Neuron (in vitro differentiated cells): ENCODE measurements around the gene EPHB1.
"Not testable (repeated sequence)": the region's sequence is repeated elsewhere in the genome, so short reads cannot be mapped to it uniquely, and the experiment has no call there.

ENCODE experiments used
- H2AFZ ChIP-seq: one replicate; pipeline ENCODE4 v1.6.1; 2013; ENCODE audit warnings: low read depth, mild to moderate bottlenecking, inconsistent platforms, low read length, moderate library complexity
- H3K27me3 ChIP-seq: one replicate; pipeline ENCODE4 v1.6.1; 2013; ENCODE audit warnings: low read length; ENCODE audit not compliant: insufficient read depth
- H3K36me3 ChIP-seq: one replicate; pipeline ENCODE4 v1.6.1; 2013; ENCODE audit warnings: low read length; ENCODE audit not compliant: insufficient read depth
- H3K4me1 ChIP-seq: one replicate; pipeline ENCODE4 v1.6.1; 2013; ENCODE audit warnings: low read length; ENCODE audit not compliant: insufficient read depth
- H3K4me3 ChIP-seq: 2 replicates; pipeline ENCODE4 v1.5.1; 2013; ENCODE audit warnings: mild to moderate bottlenecking, low read length, moderate library complexity
- H3K9me3 ChIP-seq: one replicate; pipeline ENCODE4 v1.6.1; 2013; ENCODE audit warnings: low read length

The EPHB1 gene

DNA sequence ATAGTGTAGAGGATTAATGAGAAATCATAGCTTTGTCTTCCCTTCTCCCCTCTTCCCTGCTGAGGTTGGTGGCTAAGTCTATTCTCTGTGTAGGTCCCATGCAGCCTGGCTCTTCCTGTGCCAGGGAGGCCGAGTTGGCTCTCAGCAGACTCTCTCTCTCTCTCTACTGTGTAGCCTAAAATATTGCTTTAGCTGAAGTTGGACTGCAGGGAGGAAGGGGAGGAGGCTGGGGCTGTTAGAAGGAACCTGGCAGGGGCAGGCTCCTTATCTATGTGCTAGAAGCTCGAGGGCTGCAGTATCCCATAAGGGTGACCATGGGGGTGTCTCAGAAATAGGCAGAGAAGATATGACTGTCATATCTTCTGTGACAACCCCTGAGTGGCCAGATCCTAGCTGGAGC lies 160.8 kb downstream of the EPHB1 start:
- H3K4me3 ChIP-seq = no peak overlapping the region
- H3K27me3 ChIP-seq = no peaks in the 10 kb centered on the region
- H3K36me3 ChIP-seq = no peaks in the 10 kb centered on the region
- no peak overlapping the region for H2AFZ ChIP-seq
- no peaks in the 10 kb centered on the region for H3K4me1 ChIP-seq
- H3K9me3 ChIP-seq = no peaks in the 10 kb centered on the region

DNA sequence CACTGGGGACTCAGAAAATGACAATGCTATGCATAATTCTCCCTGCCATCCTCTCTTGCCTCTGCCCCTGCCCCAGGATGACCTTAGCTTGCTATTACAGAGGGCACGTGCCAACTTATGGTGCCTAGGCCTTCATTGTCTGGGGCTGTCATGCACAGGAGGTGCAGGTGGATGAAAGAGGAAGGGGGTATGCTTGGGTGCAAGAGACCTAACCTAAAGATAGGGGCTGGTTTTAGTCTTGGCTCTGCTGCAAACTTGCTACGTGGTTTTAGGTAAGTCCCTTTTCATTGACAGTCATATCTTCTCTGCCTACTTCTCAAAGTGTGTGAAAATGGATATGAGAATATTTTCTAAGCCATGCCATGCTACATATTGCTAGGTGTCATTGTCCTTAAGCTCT lies 161.3 kb downstream of the EPHB1 start:
- Histone ChIP-seq H3K4me1 (no peaks in the 10 kb centered on the region), H2AFZ (no peak overlapping the region), H3K27me3 (no peaks in the 10 kb centered on the region), H3K9me3 (no peaks in the 10 kb centered on the region), H3K36me3 (no peaks in the 10 kb centered on the region), H3K4me3 (no peak overlapping the region)

DNA sequence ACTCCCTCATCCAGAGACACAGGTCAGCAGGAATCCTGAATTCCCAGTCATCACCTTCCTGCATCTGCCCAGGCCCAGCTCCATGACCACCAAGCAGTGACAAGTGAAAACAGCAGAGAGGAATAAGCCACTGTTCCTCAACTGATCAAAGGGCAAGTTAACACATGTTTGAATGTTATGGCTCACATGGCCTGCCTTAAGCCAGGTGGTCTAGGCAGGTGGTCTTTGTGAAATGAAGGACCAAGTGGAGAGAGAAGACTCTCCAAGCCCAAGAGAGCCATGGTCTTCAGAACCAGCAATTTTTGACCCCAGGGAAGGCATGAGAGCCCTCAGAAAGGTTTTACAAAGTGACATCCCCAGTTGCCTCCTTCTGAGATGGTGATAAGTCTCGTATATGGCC lies 161.8 kb downstream of the EPHB1 start:
- Histone ChIP-seq H3K27me3 (no peaks in the 10 kb centered on the region), H3K36me3 (no peaks in the 10 kb centered on the region), H3K4me1 (no peaks in the 10 kb centered on the region), H3K9me3 (no peaks in the 10 kb centered on the region), H2AFZ (no peak overlapping the region), H3K4me3 (no peak overlapping the region)

DNA sequence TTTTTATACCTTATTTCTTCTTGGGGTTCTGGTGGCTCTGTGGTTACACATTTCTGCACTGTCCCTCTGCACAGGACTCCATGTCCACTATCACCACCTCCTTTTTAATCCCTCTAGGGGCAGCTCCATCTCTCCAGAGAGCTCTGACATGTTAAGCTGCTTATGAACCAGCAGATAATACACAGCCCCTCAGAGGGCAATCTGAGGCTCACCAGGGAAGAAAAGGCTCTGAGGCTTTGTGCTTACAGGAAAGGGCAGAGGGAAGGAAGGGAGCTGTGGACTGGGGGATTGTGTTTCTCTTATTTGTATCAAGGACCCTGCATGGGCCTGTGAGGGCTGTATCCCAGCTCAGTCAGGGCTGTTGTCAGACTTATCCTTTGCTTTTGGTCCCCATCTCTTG lies 164.5 kb downstream of the EPHB1 start:
- Histone ChIP-seq H2AFZ (no peak overlapping the region), H3K4me1 (no peaks in the 10 kb centered on the region), H3K36me3 (no peaks in the 10 kb centered on the region), H3K4me3 (no peak overlapping the region), H3K9me3 (no peaks in the 10 kb centered on the region), H3K27me3 (no peaks in the 10 kb centered on the region)

DNA sequence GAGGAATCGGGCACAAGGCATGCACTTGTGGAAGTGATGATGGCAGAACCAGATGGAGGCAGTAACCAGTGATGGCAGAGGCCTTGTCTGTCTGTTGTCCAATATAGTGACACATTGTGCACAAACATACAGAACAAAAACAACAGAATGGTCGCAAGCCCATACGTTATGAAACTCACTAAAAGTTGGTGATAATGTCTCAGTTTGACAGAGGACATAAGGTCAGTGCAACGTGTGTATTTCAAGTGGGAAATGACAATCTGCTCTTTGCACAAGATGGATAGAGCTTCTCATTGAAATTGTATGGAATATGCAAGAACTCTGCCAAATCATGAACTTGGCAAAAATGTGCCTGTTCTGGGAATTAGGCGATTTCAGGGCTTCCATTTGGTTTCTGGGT lies 169.2 kb downstream of the EPHB1 start:
- no peaks in the 10 kb centered on the region for H3K36me3 ChIP-seq
- H2AFZ ChIP-seq = no peak overlapping the region
- H3K9me3 ChIP-seq = no peaks in the 10 kb centered on the region
- peaks cover 10% of the 10 kb centered on the region for H3K4me1 ChIP-seq
- no peak overlapping the region for H3K4me3 ChIP-seq
- H3K27me3 ChIP-seq = no peaks in the 10 kb centered on the region

DNA sequence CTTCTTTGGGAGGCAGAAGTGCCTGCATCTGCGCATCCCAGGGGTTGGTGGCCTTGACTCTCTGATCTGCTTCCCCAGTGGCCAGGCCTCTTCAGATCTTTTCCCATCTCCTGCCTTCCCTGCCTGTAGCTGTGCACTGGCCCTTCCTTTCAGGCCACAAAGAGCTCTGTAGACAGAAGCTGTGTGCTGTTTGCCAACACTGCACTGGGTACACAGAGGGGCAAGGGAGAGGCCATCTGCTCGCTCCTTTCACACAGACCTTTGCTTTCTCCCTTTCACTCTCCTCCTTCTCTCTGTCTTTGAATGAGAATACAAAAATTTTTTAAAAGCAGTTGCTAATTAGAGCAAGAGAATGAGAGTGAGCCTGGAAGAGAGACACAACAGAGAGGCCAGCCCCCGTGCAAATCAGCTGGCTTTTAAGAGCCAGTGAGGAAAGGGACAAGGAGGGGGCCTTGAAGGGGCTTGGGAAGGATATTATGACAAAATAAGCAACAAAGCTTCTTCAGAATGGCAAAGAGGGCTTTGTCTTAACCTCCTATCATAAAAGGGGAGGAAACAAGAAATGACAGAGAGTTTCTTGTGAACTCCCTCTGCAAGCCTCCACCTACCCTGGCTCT lies 170.9 kb downstream of the EPHB1 start:
- no peaks in the 10 kb centered on the region for H3K9me3 ChIP-seq
- H3K36me3 ChIP-seq = no peaks in the 10 kb centered on the region
- H3K4me3 ChIP-seq = no peak overlapping the region
- H3K27me3 ChIP-seq = no peaks in the 10 kb centered on the region
- H3K4me1 ChIP-seq = peaks cover 10% of the 10 kb centered on the region
- H2AFZ ChIP-seq = no peak overlapping the region

DNA sequence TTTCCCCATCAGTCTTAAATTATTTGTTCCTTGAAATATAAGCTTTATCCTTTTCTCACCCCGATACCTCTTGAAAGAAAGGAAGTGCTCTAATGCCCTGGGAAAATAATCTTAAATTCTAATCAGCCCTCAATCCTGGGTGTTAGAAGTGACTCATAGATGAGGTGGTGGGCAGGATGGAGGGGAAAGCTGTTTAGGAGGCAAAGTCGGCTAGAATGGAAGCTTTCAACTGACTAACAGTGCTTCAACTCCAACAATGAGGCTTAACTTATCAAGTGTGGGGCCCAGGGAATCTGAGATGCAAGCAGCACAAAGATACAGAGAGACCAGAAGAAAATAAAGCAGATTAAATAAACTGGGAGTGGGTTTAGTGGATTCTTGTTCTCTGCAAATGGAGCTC lies 175.8 kb downstream of the EPHB1 start:
- Histone ChIP-seq H3K27me3 (no peaks in the 10 kb centered on the region), H2AFZ (no peak overlapping the region), H3K4me3 (no peak overlapping the region), H3K4me1 (peaks cover 17% of the 10 kb centered on the region), H3K9me3 (no peaks in the 10 kb centered on the region), H3K36me3 (no peaks in the 10 kb centered on the region)

DNA sequence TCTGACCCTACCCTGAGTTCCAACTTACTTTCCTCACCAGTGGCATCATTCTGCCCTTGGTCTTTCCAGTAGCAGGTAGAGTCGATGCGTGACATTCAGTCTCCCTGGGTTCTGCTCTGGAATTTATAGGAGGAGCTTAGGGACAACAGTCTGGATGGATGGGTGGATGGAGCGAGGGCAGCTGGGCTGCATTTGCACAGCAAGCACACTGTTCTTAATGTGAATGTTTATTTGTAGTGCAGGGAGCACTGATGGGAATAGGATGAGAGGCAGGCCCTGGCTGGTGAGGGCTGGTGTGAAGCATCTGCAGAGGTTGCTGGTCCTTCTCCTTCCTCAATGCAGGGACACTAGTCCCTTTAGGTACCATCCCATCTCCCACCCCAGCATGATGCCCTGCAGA lies 176.2 kb downstream of the EPHB1 start:
- Histone ChIP-seq H3K4me1 (peaks cover 14% of the 10 kb centered on the region), H3K9me3 (no peaks in the 10 kb centered on the region), H3K36me3 (no peaks in the 10 kb centered on the region), H2AFZ (no peak overlapping the region), H3K27me3 (no peaks in the 10 kb centered on the region), H3K4me3 (no peak overlapping the region)

DNA sequence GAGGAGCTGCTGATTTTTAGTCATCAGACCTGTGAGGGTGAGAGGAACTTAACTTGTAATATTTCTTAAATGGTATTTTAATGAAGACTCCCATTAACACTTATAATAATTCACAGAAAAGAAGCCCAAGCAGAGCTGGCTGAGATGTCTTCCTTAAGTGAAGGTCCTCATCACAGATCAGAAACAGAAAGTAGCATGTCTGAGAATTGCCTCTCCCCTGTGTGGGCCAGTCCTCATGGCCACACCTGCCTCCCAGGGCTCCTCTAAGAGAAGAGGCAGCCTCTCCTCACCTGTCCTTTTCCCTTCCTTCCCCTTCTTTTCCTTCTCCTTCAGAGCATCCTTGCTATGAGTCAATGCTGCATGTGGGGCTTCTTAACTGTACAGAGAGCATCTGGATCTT lies 176.8 kb downstream of the EPHB1 start:
- not testable (repeated sequence) for H2AFZ ChIP-seq, H3K4me1 ChIP-seq, H3K27me3 ChIP-seq, H3K9me3 ChIP-seq, H3K36me3 ChIP-seq, H3K4me3 ChIP-seq

DNA sequence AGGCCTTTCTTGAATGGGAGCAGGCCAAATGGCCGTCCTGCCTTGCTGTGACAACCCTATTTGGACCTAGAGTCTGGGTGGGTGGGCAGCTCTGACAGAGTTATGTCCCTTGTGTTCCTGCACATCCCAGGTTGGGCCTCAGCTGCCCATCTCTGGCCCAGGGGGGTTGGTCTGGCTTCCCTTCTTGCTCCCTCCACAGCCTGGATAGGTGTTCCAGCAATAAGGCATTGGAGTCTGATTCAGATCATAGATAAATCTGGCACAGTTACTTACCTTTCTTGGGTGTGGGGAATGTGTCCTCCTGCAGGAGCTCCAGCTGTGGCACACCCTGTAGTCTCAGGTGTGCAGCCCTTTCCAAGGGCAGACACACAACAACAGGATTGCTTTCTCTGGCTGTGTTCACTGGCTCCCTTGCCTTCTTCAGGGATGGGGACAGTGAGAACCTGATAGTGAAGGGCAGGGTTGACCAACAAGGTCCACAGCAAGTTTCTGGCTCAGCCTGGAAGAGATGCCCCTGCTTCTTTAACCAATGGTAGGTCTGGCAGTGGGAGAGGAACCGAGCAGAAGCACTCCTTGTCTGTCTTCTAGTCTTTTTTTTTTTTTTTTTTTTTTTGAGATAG lies 177.9 kb downstream of the EPHB1 start:
- Histone ChIP-seq H3K9me3 (no peaks in the 10 kb centered on the region), H3K27me3 (no peaks in the 10 kb centered on the region), H3K36me3 (no peaks in the 10 kb centered on the region), H2AFZ (no peak overlapping the region), H3K4me1 (peaks cover 10% of the 10 kb centered on the region), H3K4me3 (no peak overlapping the region)

DNA sequence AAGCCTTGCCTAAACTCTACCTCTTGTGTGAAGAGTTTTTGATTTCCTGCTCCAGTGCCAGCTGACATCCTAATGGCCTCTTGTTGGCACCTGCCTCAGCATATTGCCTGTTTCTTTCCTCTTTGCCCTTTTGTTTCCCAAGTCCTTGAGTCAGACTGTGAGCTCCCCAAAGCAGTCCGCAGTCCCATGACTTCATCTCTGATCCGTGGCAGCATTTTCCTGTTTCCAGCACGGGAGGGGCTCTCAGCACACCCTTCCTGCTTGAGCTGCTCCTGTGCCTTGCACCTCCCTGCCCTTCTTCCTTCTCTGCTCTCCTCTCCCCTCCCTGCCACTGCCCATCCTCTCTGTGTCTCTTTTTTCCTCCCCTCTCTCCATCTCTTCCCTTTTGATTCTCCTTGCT lies 179.6 kb downstream of the EPHB1 start:
- Histone ChIP-seq H3K4me3 (no peak overlapping the region), H2AFZ (no peak overlapping the region), H3K36me3 (no peaks in the 10 kb centered on the region), H3K27me3 (no peaks in the 10 kb centered on the region), H3K4me1 (peaks cover 10% of the 10 kb centered on the region), H3K9me3 (no peaks in the 10 kb centered on the region)

DNA sequence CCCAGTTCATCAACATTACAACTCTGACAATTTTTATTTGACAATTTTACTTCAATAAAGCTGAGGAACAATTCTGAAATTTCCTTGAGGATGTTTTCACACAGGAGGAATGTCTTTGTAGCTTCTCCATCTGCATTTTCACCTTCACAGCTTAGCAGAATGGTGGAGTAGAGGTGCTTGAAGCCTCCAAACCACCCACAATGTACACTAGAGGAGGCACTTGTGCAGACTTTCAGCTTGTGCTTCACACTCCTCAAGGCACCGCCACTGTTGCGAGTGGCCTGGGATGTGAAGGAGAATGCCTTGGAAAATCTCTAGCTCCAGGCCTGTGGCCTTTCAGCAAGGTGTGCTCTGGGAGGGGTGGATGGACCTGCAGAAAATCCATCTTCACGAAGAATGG lies 181.9 kb downstream of the EPHB1 start:
- H3K4me1 ChIP-seq = peaks cover 2% of the 10 kb centered on the region
- H3K4me3 ChIP-seq = no peak overlapping the region
- no peaks in the 10 kb centered on the region for H3K9me3 ChIP-seq
- H3K36me3 ChIP-seq = no peaks in the 10 kb centered on the region
- no peak overlapping the region for H2AFZ ChIP-seq
- no peaks in the 10 kb centered on the region for H3K27me3 ChIP-seq

DNA sequence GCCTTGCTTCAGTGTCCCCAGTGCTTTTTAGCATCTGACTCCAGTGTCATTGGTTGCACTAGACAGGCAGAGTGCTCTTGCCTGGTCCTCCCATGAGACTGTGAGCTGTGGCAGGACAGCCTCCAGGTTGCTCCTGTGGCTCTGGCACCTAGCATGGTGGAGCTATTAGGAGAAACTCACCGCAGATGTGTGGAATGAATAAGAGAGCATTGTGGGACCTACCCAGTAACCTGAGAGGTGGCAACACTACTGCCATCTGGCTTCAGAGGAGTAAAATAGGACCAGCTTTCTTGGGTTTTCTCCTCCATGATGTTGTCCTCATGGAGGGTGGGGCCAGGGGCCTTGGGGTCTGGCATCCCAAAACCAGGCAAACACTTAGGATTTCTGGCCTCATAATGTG lies 183.6 kb downstream of the EPHB1 start:
- Histone ChIP-seq H3K4me3 (no peak overlapping the region), H3K36me3 (no peaks in the 10 kb centered on the region), H3K27me3 (no peaks in the 10 kb centered on the region), H3K4me1 (no peaks in the 10 kb centered on the region), H2AFZ (no peak overlapping the region), H3K9me3 (no peaks in the 10 kb centered on the region)
